ENCODE data around the gene TRIM24. TPM values are rescaled to one million over a fixed set of nuclear protein-coding genes. Genes with fewer than 3 reads are reported as not detected.

Gene TRIM24
- total and polyA plus RNA-seq, 3 donors from 2014 or later = 38.7 to 63.2 (median 55.9) TPM

DNA sequence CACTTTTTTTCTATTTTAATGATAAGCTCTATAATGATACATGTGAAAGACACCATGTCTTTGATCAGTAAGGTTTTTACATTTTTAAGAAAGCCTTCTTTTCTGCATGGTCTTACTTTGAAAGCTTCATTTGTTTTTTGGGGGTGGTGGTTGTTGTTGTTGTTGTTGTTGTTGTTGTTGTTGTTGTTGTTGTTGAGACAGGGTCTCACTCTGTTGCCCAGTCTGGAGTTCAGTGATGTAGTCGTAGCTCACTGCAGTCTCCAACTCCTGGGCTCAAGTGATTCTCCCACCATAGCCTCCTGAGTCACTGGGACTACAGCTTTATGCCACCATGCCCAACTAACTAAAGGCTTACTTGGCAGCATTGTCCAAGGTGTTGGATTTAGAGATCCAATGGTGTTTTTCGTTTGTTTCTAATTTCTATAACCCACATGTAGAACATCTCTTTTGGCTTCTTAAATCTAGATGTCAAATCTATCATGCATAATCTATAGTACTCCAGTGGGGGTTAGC, 45.4 kb downstream of the TRIM24 start:
- 93 to 95% methylated on average over 2 of the region's 2 CpGs for WGBS, 2 donors

DNA sequence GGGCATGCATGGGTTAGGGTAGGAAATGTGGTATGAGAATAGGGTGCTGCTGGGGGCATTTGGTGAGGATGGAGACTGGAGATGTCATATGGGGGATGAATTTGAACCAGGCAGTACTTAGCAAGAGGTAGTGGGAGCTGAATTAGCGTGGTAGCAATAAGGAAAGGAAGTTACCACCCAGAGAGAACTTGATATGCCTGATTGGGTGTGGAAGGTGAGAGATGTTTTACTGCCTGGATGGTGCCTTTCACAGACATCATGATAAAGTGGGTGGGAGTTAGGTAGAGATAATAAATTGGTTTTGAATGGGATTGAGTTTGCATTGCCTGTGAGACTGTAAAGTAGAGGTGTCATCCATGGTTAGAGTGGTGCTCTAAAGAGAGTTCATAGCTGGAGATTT, 46.7 kb downstream of the TRIM24 start:
- intact Hi-C loops (cut with DNase I; ENCODE audit: low total_unique reads) = no loop called here
- no peak for TF ChIP-seq POLR2A (IDR thresholded peaks at IDR 0.05)
- TF ChIP-seq, protein P1, sequence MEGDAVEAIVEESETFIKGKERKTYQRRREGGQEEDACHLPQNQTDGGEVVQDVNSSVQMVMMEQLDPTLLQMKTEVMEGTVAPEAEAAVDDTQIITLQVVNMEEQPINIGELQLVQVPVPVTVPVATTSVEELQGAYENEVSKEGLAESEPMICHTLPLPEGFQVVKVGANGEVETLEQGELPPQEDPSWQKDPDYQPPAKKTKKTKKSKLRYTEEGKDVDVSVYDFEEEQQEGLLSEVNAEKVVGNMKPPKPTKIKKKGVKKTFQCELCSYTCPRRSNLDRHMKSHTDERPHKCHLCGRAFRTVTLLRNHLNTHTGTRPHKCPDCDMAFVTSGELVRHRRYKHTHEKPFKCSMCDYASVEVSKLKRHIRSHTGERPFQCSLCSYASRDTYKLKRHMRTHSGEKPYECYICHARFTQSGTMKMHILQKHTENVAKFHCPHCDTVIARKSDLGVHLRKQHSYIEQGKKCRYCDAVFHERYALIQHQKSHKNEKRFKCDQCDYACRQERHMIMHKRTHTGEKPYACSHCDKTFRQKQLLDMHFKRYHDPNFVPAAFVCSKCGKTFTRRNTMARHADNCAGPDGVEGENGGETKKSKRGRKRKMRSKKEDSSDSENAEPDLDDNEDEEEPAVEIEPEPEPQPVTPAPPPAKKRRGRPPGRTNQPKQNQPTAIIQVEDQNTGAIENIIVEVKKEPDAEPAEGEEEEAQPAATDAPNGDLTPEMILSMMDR (IDR thresholded peaks at IDR 0.05) = no peak
- H3K4me3 ChIP-seq = no peak overlapping the region
- no peaks in the 10 kb centered on the region for H3K9me3 ChIP-seq
- DNase-seq = no peak
- no peak overlapping the region for H3K27ac ChIP-seq
- H3K4me1 ChIP-seq = no peaks in the 10 kb centered on the region
- H3K36me3 ChIP-seq (ENCODE audit: low read depth, missing control alignments) = no peaks in the 10 kb centered on the region
- no peaks in the 10 kb centered on the region for H3K27me3 ChIP-seq
- 0 to 35% methylated on average over 1 of the region's 1 CpG for WGBS, 2 donors

More for the DNA sequence above, 45.4 kb downstream of the TRIM24 start:
- H3K27ac ChIP-seq = no peak overlapping the region
- H3K4me3 ChIP-seq = no peak overlapping the region
- H3K9me3 ChIP-seq = no peaks in the 10 kb centered on the region
- no peaks in the 10 kb centered on the region for H3K36me3 ChIP-seq (ENCODE audit: low read depth, missing control alignments)
- intact Hi-C loops (cut with DNase I; ENCODE audit: low total_unique reads) = no loop called here
- no peaks in the 10 kb centered on the region for H3K27me3 ChIP-seq
- no peak for TF ChIP-seq POLR2A (IDR thresholded peaks at IDR 0.05)
- TF ChIP-seq, protein P1 (IDR thresholded peaks at IDR 0.05) = no peak
- H3K4me1 ChIP-seq = no peaks in the 10 kb centered on the region
- no peak for DNase-seq

DNA sequence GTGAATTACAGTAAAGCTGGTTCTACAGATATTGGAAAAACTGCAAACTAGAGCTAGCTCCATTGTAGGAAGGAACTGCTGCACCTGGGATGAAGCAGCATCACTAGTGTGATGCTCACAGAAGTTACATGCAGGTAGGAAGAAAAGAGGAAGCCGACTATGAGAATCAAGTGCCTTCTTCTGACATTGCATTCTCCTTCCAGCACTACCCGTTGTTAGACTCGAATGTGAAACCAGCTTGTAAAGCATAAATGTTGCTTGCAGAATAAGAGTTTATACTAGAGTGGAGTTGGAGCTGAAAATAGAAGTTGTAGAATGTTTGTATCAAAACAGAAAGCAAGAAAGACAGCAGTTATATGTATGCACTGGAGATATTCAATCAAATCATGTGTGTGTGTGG, 49.9 kb downstream of the TRIM24 start:
- H3K4me3 ChIP-seq = no peak overlapping the region
- no peaks in the 10 kb centered on the region for H3K36me3 ChIP-seq (ENCODE audit: low read depth, missing control alignments)
- no peak overlapping the region for H3K27ac ChIP-seq
- intact Hi-C loops (cut with DNase I; ENCODE audit: low total_unique reads) = no loop called here
- TF ChIP-seq, protein P1 (IDR thresholded peaks at IDR 0.05) = no peak
- no peak for TF ChIP-seq POLR2A (IDR thresholded peaks at IDR 0.05)
- H3K9me3 ChIP-seq = no peaks in the 10 kb centered on the region
- no peak for DNase-seq
- no peaks in the 10 kb centered on the region for H3K4me1 ChIP-seq
- no peaks in the 10 kb centered on the region for H3K27me3 ChIP-seq
- WGBS, 2 donors = 80 to 86% methylated on average over 3 of the region's 3 CpGs

DNA sequence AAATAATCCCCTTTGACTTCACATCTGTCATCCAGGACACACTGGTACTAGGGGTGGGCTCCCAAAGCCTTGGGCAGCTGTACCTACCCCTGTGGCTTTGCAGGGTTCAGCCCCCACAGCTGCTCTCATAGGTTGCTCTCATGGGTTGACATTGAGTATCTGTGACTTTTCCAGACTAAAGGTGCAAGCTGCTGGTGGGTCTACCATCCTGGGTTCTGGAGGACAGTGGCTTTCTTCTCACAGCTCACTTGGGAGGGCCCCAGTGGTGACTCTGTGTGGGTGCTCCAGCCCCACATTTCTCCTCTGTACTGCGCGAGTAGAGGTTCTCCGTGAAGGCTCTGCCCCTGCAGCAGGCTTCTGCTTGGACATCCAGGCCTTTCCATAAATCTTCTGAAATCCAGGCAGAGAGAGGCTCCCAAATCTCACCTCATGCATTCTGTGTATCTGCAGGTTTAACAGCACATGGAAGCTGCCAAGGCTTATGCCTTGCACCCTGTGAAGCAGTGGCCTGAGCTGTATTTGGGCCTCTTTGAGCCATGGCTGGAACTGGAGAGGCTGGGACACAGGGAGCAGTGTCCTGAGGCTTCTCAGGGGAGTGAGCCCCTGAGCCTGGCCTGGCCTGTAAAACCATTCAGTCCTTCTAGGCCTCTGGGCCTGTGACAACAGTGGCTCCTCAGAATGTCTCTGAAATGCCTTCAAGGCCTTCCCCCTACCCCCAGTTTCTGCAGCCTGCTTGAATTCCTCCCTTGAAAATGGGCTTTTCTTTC, 52.2 kb downstream of the TRIM24 start:
- Histone ChIP-seq H3K4me1 (no peaks in the 10 kb centered on the region), H3K27me3 (no peaks in the 10 kb centered on the region), H3K27ac (no peak overlapping the region), H3K9me3 (no peaks in the 10 kb centered on the region), H3K4me3 (no peak overlapping the region), H3K36me3 (ENCODE audit: low read depth, missing control alignments) (no peaks in the 10 kb centered on the region)
- WGBS, 2 donors = 100% methylated on average over 3 of the region's 3 CpGs; no CpG with 5 or more reads in 1 of the 2 donors
- no peak for TF ChIP-seq POLR2A (IDR thresholded peaks at IDR 0.05)
- TF ChIP-seq, protein P1 (IDR thresholded peaks at IDR 0.05) = no peak
- intact Hi-C loops (cut with DNase I; ENCODE audit: low total_unique reads) = no loop called here
- DNase-seq = no peak

DNA sequence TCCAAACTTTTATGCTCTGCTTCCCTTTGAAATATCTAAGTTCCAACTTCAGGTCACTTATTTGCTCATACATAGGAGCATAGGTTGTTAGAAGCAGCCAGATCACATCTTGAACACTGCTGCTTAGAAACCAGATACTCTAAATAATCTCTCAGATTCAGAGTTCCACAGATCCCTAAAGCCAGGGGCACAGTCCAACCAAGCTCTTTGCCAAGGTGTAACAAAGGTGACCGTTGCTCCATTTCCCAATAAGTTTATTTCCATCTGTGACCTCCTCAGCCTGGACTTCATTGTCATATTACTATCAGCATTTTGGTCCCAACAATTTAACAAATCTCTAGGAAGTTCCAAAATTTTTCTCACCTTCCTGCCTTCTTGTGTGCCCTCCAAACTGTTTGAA, 52.8 kb downstream of the TRIM24 start:
- TF ChIP-seq, protein P1 (IDR thresholded peaks at IDR 0.05) = no peak
- TF ChIP-seq POLR2A (IDR thresholded peaks at IDR 0.05) = no peak
- H3K4me1 ChIP-seq = no peaks in the 10 kb centered on the region
- H3K36me3 ChIP-seq (ENCODE audit: low read depth, missing control alignments) = no peaks in the 10 kb centered on the region
- no peaks in the 10 kb centered on the region for H3K9me3 ChIP-seq
- WGBS, 2 donors = 95 to 100% methylated on average over 1 of the region's 1 CpG
- H3K4me3 ChIP-seq = no peak overlapping the region
- H3K27ac ChIP-seq = no peak overlapping the region
- no peak for DNase-seq
- intact Hi-C loops (cut with DNase I; ENCODE audit: low total_unique reads) = no loop called here
- H3K27me3 ChIP-seq = no peaks in the 10 kb centered on the region

Measured in testis (tissue), 3 donors.